Left renal cortex interstitium (tissue), 4 donors: ENCODE measurements around the gene ATP2B3. TPM values are rescaled to one million over a fixed set of nuclear protein-coding genes. Genes with fewer than 3 reads are reported as not detected.

ENCODE experiments used
- DNase-seq, 4 donors: peaks; one replicate each; pipeline ENCODE4 v3.0.0-alpha.2; 2013; ENCODE audit warnings: low read depth in 4 of 4, low spot score in 2 of 4, missing footprints in 1 of 4
- polyA plus RNA-seq, 4 donors: library from polyadenylated mRNA; unstranded; fragments of 120-200 nt; gene quantifications; one replicate each; pipeline ENCODE4 v1.2.1, GENCODE V29; 2013; ENCODE audit not compliant: insufficient read length in 4 of 4

The ATP2B3 gene
- polyA plus RNA-seq, 4 donors = 0.17 to 0.35 (median 0.33) TPM

DNA sequence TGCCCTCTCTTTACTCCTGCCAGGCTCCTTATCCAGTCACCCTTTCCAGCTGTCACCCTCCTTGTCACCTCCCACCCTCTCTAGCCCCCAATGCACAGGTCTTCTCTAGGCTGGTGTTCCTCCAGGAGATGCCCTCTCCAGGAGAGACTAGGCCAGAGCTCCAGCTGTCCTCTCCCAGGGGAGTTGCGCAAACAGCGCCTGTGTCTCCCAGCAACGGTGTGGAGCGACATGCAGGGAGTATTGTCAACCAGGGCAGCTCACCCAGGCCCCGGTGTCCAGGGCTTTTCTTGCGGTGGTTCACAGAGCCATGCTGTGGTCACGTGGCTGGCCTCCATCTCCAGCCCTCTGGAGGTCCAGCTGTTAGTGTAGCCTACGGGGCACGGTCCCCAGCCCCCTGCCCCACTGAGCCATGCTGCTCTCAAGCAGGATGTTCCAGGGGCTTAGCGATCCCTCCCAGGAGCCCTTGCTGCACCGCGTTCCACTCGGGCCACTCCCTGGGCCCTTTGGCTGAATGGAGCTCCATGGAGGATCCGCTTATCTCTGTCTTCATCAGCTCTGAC lies 46.7 kb downstream of the ATP2B3 start:
- DNase-seq = no peak

- DNase-seq = no peak
Observed at GRCh38 chrX:153565996-153566580, 48.6 kb downstream of the ATP2B3 start.

GRCh38 chrX:153568451-153569011 lies 51.1 kb downstream of the ATP2B3 start:
- DNase-seq = no peak

DNA sequence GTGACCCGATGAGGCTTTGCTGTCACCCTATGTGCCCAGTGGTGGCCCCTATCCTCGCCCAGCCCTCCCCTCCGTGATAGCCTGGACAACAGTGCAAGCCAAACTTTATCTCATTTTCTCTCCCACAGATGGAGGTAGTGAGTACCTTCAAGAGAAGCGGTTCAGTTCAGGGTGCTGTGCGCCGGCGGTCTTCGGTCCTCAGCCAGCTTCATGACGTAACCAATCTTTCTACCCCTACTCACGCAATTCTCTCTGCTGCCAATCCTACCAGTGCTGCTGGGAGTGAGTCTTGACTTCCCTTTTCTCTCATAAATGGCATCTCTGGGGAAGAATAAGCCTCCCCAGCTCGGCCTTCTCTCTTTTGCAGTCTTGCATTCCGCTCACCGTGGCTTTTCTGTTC lies 52.0 kb downstream of the ATP2B3 start:
- no peak for DNase-seq

GRCh38 chrX:153571534-153571908 lies 54.1 kb downstream of the ATP2B3 start:
- DNase-seq = no peak

DNA sequence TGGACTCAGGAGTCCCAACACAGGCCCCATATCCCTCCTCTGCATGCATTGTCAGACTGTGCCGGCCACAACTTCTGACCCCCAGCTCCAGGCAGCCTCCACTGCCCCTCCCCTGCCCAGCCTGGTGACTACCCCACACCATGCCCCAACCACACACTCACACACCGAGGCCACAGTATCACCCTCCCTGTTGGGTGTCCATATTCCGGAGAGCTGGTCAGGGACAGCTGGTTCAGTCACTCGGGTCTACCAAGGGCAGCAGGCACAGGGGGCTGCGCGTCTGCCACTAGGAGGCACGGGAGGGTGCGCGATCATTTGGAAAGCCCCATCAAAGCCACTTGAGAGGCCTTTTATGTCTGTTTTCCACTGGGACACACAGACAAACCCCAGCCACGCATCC lies 55.2 kb downstream of the ATP2B3 start:
- no peak for DNase-seq

- no peak for DNase-seq
Observed at GRCh38 chrX:153573984-153574383, 56.5 kb downstream of the ATP2B3 start.

DNA sequence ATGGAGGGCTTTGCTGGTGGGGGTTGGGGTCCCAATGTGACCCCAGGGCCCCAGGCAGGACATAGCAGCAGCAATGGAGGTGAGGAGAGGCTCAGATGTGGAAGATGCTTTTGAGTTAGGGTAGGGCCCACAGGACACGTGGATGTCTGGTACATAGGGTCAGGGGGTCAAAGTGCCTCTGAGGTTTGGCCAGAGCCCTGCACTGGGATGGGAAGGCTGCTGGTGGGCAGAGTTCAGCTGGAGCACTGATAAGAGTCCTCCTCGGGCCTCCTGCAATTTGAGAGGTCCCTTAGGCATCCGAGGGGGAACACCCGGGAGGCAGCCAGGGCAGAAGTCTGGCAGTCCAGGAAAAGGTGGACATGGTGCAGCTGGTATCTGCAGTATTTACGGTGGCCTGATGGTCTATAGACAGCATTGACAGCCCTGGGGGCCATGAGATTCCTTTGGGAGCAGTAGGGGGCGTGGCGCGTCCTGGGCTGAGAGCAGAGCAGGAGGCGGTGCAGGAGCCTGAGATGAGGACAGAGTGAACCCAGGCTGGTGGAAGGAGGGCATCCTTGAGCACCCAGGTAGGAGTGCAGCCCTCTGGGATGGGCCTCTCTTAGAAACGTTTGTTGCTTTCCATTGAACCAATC lies 58.9 kb downstream of the ATP2B3 start:
- no peak for DNase-seq

DNA sequence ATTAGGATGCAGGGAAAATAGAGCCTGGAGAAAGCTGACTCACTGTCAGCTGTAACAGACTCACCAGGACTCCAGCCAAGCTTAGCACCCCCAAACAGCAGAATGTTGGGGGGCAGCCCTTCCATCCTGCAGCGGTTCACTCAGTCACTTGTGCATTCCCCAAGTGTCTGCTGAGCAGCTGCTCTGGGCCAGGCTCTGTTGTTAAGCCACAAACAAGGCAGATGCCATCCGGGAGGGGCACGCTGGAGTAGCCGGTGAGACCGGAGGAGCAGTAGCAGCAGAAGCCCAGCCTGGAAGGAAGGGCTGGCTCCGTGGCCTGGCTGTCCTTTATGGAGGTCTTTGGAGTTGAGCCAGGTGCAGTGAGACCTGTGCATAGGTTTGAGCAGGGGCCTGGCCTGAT lies 59.5 kb downstream of the ATP2B3 start:
- no peak for DNase-seq

DNA sequence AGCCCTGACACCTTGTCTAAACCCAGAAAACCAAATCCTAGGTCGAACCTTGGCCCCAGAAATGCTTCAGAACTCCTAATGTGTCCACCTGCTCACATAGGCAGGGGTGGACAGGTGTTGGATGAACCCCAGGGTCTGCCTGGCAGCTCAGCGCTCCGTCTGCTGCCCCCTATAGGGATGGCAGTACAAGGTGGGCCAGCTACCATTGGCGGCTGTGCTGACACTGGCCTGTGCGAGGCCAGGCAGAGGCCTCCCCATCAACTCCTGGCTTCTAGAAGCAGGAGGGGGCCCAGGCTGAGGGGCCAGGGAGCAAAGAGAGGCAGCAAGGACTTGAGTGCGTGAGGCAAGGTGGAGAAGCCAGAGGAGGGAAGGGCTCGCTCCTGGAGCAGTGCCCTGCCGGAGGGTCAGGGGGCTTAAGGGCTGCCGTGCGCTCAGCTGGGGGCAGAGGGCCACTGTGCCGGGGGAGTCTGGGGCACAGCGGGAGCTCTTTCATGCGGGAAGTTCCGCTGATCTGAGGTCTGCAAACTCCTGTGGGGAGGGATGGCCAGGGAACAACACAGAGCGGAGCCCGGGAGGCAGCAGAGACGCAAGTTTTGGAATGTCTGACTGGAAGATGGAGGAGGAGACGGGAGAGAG lies 60.9 kb downstream of the ATP2B3 start:
- DNase-seq = no peak

GRCh38 chrX:153578889-153579288 lies 61.4 kb downstream of the ATP2B3 start:
- DNase-seq = no peak

DNA sequence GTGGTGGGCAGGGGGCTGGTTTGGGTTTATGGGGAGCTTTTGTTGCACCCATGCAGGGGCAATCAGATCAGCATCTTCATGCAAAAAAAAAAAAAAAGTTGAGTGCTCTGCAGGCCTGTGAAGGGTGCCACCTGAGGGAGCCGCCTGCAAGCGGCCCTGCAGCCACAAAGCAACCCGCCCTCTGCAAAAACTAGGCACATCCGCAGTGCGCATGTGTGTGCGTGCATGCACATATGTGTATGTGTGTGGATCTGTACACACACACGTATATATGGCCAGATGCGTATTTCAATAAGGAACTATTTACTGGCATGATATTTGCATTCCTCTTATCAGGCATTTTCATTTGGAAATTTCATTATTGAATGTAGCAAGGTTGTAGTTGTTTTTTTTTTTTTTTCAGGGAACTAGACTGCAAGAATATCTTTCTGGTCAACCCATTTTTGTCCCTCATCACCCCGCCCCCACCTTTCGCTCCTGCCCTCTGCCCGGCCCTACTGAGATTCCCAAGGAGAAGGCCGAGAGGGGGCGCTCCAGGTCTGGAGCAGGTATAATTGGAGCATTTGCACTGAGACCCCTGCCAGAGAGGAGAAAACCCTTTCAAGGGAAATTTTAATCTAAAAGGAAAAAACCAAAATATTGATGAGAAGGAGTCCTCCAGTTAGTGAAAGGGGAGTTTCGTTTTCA lies 63.4 kb downstream of the ATP2B3 start:
- DNase-seq = no peak

GRCh38 chrX:153582896-153583295 lies 65.5 kb downstream of the ATP2B3 start:
- peak in 2 of 4 donors; percentile 19 to 36 for DNase-seq

- no peak for DNase-seq
Observed at GRCh38 chrX:153583433-153583832, 66.0 kb downstream of the ATP2B3 start.

GRCh38 chrX:153585827-153586226 lies 68.4 kb downstream of the ATP2B3 start:
- DNase-seq = no peak

DNA sequence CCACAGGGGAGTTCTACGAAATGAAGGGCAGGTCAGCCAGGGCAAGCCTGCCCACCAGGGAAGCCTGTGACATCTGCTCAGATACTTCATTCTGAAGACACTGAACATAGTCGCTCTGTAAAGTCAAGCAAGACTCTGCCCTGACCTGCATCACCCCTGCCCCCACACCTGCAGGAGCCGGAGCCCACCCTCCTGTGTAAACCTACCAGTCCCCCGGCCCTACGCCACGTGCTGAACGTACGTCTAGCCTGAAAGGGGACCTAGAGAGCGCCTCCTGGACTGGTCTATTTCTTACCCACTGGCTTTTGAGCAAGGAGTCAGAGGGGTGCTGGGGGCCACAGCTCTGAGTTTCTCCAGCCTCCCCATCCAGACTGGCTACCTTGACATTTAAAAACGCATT lies 69.9 kb downstream of the ATP2B3 start:
- DNase-seq = no peak

DNA sequence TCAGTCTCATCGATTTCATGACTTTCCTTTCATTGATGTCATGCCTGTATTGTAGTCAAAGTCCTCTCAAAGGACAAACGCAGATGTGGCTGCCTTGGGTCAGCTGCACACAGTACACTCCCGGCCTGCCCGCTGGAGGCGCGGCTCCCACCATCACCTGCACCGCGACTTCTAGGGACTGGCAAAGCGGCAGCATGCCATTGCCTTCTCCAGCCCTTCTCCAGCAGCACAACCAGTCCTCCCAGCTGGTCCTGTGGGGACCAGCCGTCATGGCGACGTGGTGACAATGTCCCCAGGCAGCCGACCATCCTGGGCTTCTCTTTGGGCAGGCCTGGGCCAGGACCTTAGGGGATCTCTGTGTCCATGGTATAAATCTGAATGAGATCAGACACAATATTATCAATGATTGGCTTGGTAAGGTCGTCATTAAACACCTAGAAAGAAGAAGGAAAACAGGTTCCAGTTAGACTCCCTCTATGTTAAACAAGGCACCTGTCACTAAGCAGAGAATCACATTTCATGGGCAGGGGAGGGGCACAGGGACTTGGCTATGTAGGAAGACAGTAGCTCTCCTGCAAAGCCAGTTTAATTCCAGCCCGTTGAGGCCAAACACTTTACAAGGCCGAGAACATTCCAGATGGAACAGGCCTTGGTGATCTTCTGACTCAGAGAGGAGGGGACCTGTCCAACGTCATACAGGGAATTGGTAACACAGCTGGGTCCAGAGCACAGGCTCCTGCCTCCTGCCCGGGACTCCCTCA lies 70.8 kb downstream of the ATP2B3 start:
- no peak for DNase-seq

- DNase-seq = no peak
Observed at GRCh38 chrX:153588782-153589446, 71.5 kb downstream of the ATP2B3 start.
